IPS DF 4.7 (cell line): ENCODE data around the gene PAX5.

Source experiments
- DNase-seq: peaks from one replicate; pipeline ENCODE4 v3.0.0-alpha.2; 2013; ENCODE audit warnings: low spot score; ENCODE audit errors: extremely low read depth

Gene PAX5

GRCh38 chr9:36961561-36962325 lies 72.3 kb downstream of the PAX5 start:
- no peak for DNase-seq

GRCh38 chr9:36961051-36961450 lies 73.0 kb downstream of the PAX5 start:
- DNase-seq = no peak

DNA sequence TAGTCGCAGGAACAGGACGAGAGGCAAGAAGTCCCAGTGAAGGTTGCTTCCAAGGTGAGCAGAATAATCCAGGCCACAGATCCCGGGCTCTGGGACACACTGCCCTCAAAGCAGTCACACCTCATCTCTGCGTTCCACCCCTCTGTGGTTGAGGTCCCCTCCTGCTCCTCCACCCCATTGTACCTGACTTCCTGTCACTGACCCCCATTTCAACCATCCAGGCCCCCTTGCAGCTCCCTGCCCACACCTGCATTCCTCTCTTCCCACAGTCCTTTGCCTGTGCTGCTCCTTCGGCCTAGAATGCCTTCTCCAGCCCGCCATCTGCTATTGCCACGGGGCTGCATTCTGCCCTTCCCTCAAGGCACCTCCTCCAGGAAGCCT lies 73.5 kb downstream of the PAX5 start:
- no peak for DNase-seq

- no peak for DNase-seq
Measured at GRCh38 chr9:36959681-36960574, 74.1 kb downstream of the PAX5 start.

DNA sequence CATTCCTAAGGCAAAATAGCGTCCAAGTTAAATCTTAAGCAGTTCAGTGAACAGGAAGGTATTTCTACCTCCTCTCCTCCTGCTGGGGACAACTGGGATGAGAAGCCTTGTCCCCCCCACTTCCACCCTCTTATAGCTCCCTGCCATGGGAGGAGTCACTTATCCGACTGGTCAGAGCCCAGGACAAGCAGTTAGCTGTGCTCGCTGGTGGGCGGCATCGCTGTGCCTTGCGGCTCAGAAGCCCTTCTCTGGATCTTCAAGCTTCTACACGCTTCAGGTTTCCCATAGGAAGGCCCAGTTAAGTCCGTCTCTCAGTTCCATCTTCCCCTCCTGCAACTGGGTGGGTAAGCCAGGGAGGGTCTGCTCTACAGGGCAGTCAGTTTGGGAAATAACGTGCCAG lies 77.2 kb downstream of the PAX5 start:
- no peak for DNase-seq

DNA sequence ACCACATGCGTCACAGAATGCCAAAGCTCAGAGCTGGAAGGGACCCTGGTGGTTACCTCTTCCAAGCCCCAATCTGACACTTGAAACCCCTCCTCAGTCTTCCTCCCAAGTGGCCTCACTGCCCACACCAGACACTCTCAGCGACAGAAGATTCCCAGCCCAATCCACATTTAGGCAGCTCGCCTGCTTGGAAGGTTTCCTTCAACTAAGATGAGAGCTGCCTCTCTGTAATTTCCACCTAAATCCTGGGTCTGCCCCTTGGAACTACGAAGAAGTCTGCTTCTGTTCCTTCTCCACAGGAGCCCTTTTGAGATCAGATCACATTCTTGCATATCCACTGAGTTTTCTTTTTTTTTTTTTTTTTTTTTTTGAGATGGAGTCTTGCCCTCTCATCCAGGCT lies 83.7 kb downstream of the PAX5 start:
- no peak for DNase-seq

DNA sequence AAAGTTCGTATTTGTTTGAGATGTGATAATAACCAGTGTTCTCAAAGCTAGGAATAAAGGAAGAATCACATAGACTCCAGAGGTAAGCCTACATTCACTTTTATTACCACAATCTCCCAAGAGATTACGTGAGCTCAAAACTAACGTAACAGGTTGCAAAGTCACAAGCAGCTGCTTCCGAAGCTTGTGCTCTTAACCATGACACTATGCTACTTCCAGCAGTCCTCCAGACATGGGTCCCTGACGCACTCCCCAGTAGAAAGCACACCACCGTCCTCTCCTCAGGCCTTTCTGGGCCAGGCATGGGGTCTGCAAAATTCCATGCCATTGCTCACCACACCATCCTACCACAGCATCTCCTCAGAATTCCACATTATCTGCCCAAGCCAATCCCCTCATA lies 84.6 kb downstream of the PAX5 start:
- no peak for DNase-seq

- no peak for DNase-seq
Measured at GRCh38 chr9:36948051-36948450, 86.0 kb downstream of the PAX5 start.

- DNase-seq = no peak
Measured at GRCh38 chr9:36946653-36947052, 87.4 kb downstream of the PAX5 start.

DNA sequence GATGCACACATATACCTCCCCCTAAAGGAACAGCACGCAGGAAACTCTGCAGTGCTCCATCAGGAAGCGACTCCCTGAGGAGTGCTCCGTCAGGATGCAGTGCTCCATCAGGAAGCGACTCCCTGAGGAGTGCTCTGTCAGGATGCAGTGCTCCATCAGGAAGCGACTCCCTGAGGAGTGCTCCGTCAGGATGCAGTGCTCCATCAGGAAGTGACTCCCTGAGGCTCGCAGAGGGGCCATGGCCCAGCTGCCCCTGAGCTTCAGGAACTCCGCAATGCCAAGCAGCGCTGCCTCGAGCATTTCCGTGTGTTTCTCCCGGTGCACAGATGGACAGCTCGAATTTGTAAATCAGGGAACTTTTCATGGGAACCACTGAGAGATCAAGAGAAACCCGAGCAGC lies 88.1 kb downstream of the PAX5 start:
- no peak for DNase-seq

GRCh38 chr9:36942891-36943290 lies 91.2 kb downstream of the PAX5 start:
- DNase-seq = no peak

DNA sequence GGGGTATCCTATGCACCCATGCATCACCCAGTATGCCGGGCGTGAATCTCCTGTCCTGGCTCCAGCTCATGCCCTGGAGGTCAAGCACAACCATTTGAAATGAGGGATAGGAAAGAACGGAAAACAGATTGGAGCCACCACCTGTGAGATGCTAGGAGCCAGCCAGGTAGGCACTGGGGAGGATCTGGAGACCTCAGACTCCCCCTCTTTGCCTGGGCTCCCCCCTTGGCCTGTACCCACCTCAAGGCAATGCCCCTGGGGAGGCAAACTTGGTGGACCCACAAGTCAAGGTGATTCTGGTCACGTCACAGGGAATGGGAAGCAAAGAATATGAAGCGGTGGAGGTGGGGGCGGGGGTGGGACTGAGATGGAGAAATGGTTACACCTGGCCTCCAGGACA lies 92.6 kb downstream of the PAX5 start:
- no peak for DNase-seq

DNA sequence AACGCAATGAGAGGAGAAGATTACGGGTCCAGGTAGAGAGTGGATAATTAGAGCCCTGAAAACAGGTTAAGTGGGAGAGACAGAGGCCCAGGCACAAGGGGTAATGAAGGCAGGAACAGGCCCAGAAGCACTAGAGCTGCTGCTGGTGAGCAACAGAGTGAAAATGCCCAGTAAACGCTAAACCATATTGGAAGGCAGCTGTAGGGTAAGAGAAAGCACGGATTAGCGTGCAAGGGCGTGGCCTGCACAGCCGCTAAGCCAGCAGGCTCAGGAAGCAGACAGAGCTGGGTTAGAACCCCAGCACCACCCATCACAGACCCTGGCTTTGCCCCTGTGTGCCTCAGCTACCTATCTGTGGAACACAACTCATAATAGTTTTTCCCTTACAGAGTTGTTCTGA lies 93.2 kb downstream of the PAX5 start:
- DNase-seq = no peak

GRCh38 chr9:36940500-36940853 lies 93.6 kb downstream of the PAX5 start:
- DNase-seq = no peak

- no peak for DNase-seq
Measured at GRCh38 chr9:36939655-36940499, 94.2 kb downstream of the PAX5 start.

DNA sequence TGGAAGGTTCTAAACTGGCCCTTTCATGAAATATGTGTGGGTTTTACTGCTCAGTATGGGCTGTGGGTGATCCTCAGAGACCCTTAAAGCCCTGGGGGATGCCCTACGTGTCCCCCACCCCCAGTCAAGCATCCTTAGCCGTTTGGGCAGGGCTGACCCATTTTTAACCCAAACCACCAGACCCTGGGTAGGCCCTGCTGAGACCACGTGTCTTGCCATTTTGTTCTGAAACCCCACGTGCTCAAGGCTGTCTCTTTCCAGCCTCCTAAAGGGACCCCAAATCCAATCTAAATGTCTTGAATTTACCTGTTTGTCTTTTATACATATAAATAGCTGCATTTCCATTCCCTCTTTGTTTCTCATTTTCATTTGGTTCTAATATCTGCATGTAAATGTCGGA lies 94.9 kb downstream of the PAX5 start:
- no peak for DNase-seq

GRCh38 chr9:36938617-36939016 lies 95.5 kb downstream of the PAX5 start:
- no peak for DNase-seq

DNA sequence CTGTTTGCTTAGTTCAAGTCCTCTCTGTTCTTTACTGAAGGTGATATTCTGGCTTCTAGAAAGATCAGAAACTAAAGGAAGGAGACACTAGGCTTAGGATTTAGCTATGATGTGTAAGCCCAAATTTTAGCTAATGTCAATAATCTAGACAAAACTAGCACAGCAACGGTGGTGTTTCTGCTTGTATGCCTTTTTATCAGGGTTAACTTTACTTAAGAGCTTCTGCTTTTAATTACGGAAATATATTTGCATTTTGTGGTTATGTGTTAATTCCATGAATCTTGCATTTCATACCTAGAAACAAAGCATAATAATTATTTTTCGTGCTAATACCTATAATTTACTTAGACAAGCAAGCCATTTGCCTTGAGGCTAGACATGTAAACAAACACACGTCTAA lies 96.1 kb downstream of the PAX5 start:
- no peak for DNase-seq

GRCh38 chr9:36937346-36937745 lies 96.7 kb downstream of the PAX5 start:
- DNase-seq = no peak

- no peak for DNase-seq
Measured at GRCh38 chr9:36936498-36936831, 97.6 kb downstream of the PAX5 start.

GRCh38 chr9:36935768-36936497 lies 98.1 kb downstream of the PAX5 start:
- no peak for DNase-seq
